ENCODE results near the gene DOCK10.
"Not testable (repeated sequence)": the region's sequence is repeated elsewhere in the genome, so short reads cannot be mapped to it uniquely, and the experiment has no call there.

The DOCK10 gene

DNA sequence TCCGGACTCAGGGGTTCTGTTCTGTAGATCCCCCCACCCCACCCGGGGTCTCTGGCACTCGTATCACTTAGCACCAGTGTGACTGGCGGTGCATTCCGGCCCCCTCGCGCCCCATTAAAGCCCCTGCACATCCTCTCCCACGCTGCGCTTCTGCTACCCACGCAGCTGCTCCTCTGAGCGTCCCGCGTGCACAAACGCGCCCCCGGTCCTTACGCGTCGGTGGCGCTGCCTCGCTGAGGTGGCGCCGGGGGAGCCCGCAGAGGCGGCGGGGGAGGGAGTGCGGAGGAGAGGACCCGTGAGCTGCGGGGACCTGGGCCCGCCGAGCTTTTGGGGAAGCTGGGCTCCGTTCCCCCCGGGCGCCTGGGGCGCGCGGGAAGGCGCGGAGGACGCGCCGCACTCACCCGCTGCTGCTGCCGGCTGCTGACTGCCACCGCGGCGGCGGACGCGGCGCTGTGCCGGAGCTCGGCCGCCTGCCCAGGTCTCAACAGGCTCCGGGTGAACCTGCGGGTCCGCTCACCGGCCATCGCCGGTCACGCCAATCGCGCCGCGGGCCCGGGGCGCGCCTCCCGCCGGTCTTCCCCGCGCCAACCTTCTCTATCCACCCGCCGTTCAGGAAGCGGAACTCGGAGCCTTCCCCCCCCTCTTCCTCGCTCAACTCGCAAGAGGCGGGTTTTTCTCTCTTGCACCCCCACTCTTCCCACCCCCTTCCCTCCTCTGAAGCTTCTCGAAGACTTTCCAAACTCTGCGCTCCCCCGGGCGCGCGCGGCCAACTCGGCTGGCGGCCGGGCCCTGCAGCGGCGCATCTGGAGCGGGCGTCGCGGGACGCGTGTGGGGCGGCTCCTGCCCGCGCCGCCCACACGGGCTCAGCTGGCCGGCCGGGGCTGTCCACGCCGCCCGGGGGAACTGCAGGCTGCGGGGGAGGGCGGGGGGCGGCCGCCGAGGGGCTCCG is at the start of gene DOCK10:
DOCK10 (minus strand) TSS at position 618 of the 949 bp plus-strand sequence; CDS start at position 524, 94 bp downstream.
- DNase-seq = peak; percentile 22

DNA sequence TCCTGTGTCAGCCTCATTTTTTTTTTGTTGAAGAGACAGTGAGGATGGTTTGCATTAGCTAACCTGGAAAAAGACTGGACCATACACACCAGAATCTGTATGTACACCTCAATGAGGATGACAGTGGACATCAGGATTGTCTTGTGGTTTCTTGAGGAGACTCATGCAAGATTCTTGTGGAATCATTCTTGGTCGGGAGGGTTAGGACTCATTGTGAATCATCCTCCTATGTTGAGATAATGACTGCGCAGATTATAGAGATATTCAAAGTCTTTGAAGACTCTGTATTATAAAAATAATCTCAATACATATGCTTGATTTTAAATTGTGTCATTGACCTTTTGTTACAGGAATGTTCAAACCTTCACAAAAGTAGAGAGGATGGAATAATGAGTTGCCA is 49.1 kb upstream of the DOCK10 start:
- DNase-seq = peak; percentile 90

DNA sequence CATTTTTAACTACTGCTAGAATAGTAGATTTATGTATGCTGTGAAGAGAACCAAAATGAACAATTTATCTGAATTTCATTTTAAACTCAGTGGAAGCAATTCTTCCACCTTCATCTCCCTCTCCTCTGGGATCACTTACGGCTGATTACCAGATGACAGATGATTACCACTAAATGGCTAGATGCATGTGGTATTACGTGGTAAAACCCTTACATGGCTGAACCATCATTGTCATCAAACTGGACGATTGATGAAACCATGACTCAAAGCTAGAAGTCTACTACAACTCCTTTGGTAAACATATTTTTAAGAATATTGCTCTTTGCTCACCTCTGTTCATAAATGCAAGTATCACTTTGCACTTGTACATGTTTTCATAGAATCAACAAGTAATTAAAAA is 48.5 kb upstream of the DOCK10 start:
- no peak for DNase-seq

DNA sequence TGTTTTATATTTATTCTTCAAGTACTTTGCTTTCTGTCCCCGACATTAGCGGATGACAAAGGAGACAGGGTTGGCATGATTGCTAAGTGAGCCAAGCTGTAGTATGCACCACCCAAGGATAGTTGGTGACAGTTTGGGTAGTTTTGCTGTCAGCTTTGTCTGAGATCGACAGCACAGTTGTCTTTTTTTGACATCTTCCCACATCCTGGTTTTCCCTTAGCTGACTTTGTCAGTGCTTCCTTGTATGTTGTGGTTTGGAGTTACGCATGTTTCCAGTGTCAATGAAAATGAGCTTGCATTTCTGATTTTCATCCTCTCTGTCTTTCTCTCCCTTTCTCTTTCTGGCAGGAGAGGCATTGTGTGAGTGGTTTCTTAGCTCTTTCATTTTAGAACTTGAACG is 44.6 kb upstream of the DOCK10 start:
- no peak for DNase-seq

DNA sequence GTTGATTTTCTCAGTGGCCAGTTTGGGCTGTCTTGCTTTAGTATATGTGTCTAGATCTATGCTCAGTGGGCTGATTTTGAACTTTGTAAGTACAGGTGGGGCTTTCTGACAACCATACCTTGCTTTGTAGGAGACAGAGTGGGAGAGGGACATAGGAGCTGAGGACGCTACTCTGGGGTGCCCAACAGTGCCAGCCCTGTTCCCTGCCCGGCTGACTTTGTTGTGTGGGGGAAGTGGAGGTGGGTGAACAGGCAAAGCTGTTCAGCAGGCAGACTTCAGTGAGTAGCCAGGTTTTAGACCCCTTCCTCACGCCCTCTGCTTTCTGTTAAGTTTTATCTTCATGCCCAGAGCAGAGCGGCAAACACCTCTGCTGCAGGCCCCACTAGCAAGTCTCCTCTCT is 44.2 kb upstream of the DOCK10 start:
- DNase-seq = no peak

DNA sequence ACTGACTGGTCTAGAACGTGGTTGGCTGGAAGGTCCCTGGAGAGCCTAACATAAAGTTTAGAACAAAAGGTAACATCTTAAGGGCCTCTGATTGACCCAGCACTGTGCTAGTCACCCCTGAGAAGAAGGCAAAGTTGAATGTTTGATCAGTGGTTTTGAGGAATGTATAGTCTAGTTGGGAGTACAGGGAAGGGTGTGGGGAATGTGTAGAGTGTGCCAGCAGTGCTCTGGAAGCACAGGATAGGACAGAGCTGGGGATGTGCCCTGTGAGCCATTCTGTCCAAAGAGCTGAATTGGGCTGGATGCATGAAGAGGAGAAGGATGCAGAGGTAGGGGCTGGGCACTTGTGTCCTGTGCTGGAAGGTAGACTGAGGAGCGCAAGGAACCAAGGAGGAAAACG is 41.0 kb upstream of the DOCK10 start:
- DNase-seq = no peak

DNA sequence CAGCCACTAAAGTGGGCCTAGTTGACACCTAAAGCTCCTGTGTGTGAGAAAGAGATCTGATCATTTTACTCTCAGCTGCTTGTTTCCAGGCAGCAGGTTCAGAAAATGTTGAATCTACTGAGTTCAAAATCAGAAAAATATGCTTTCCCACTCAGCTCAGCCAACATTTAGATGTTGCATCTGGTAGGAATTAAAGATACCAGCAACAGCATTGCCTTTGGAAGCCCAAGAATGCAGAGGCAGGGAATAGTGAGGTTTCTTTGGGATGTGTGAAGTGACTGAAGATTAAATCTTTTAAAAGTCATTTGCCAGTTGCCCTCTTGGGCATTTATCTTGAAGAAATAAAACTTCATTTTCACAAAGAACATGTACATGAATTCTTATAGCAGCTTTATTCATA is 33.9 kb upstream of the DOCK10 start:
- DNase-seq = no peak

DNA sequence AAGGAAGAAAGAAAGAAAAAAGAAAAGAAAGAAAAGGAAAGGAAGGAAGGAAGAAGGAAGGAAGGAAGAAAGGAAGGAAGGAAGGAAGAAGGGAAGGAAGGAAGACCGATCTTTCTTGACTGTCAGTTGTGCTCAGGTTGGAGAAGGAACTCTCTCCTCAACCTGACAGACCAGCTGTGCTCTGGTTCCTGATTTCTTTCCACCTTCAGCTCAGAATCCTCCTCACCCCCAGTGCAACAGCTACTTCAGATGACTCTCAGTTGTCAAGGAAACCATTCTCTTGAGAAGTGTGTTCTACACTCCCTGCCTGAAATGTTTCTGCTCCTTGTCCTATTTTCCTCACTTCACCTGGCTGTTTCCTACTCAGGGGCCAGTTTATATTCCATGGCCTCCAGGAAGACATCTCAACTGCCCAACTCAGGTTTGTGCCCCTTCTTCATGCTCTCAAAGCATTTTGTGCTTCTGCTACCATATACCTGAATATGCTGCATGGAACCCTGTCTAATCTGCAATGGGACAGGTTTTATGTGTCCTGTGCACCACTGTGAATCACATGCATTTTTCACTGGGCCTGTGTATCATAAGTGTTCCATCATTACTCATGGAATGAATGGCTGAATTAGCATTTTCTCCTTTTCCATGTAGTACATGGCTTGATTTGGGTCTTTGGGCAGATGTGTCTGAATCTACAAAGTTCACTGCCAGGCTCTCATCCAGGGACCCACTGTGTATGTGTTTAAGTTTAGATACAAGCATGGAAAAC is 32.8 kb upstream of the DOCK10 start:
- no peak for DNase-seq

DNA sequence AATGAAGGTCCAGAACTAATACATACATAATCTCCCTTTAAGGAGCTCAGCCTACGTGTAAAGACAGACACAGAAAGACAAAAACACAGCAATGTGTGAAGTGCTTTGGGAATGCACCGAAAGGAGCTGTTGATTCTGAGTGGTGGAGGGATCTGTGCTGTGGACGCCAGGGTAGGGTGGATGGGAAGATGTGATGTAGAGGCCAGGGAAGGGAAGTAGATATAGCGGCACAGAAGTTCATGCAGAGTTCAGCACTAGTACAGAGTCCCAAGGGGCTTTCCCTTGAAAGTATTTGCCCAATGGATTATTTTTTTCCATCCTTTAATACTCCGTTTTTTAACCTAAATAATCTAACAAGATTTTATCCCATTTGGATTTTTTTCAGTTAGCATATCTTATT is 32.1 kb upstream of the DOCK10 start:
- no peak for DNase-seq

DNA sequence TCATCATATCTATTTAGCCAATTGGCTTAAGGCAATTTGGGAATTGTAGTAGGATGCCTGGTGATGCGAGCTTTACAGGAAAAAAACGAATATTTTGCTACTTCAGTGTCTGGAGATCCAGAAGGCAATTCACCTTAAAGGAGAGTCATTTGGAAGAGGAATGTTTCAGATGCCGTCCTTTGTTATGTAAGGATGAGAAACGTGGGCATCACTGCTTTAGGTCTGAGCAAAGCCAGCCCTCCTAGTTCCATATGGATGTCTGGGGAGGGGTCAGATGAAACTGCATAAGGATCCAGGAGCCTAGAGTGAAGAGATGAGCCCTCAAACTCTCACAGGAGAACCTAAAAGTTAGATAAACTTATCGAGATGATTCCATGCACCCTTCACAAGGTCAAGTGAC is 30.9 kb upstream of the DOCK10 start:
- DNase-seq = no peak

DNA sequence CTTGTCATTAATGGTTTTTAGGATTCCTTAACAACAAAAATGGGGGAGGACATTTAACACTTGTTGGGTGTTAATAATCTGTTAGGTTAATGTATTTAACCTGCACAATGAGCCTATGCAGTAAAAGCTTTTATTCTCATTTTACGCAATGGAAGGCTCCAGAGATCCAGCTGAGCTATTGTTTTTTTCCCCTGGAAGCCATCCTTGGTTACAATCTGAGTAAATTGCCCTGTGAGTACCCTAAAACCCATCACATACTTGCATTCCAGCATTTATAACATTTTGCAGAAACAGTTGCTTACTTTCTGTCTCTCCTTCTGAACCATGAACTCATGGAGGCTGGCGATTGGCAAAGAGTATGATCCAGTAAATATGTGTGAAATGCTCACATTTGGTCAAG is 30.2 kb upstream of the DOCK10 start:
- DNase-seq = no peak

DNA sequence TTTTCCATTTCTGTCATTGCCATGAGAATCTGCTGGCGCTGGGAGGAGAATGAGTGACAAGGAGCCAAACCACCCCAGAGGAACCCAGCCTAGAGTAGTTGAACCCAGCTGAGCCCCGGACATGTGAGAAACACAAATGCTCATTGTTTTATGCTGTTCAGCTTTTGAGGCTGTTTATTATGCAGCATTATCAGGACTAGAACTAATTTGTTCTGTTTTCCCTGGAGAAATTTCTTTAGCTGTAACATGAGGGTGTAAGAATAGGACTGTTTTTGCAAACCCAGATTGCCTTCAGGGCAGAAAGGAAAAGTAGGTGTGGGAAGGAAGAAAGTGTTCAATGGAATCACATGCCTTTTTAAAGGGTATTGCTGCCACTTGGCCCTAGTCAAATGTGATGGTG is 28.5 kb upstream of the DOCK10 start:
- no peak for DNase-seq

DNA sequence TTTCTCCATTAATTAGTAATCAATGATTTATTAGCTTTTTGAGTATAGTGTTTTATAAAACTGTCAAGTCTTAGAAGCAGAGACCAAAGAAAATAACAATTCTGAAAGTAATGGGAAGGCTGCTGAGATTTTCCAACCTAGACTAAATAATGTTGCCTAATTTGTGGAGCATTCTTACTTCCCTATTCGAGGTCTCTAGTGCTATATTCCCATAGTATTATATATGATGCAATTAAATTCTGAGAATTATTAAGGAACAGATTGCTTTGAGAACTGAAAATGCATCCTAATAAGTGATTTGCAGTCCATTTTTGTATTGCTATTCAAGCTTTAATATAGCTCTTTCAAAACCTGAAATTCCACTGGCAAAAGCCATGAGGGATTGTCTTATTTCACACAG is 27.7 kb upstream of the DOCK10 start:
- no peak for DNase-seq

DNA sequence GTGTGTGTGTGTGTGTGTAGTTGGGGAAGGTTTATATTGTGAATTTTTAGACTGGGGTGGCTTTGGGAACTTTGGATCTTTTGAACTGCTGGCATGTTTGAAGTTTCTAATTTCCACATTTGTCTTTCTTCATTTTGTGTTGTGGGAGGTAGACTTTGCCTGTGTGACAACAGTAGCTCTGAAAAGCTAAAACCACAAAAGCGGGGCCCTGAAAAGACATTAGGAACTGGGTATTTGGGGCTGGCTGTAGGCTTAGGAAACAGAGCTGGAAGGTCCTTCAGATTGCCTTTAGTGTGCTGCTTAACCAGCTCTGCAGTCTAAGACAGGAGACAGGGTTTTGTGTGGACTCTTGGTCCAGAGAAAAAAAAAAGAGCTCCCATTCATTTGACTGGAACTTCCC is 27.2 kb upstream of the DOCK10 start:
- DNase-seq = no peak

DNA sequence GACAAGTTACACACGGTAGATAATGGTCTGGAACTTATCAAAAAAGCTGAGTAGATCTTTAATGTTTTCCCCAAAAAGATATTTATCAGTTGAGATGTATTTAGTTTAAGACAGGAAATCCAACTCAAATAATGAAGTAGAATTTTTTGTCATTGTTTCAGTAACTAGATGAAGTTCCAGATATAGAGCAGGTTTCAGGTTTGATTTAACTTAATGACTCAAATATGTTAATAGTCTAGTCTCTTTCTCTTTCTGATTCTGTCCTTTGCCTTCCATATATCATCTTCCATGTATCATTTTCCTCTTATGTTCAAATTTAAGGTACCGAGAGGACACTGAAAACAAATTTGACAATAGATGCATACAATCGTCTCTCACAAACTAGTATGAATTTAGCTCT is 23.6 kb upstream of the DOCK10 start:
- no peak for DNase-seq

DNA sequence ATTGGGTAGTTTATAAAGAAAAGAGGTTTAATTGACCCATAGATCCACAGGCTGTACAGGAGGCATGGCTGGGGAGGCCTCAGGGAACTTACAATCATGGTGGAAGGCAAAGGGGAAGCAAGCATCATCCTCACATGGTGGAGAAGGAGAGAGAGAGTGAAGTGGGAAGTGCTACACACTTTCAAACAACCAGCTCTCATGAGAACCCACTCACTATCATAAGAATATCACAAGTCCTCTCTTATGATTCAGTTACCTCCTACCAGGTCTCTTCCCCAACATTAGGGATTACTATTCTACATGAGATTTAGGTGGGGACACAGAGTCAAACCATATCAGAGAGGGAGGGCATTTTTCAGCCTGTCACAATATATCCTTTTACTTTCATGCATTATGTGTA is 22.7 kb upstream of the DOCK10 start:
- DNase-seq = no peak

DNA sequence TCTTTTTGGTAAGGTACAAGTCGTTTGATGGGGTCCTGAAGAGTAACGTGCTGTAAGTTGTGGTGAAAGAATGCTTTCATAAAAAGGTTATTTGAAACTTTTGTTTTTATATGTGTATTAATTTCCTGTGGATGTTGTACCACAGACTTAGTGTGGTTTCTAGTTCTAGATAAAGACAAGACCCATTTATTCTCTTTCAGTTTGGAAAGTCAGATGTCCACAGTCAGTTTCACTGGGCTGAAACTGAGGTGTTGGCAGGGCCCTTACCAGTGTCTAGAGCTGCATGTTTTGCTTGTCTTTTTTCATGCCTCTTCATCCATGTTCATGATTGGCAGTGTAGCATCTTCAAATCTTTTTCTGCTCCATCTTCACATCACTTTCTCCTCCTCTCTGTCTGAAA is 22.1 kb upstream of the DOCK10 start:
- DNase-seq = no peak

DNA sequence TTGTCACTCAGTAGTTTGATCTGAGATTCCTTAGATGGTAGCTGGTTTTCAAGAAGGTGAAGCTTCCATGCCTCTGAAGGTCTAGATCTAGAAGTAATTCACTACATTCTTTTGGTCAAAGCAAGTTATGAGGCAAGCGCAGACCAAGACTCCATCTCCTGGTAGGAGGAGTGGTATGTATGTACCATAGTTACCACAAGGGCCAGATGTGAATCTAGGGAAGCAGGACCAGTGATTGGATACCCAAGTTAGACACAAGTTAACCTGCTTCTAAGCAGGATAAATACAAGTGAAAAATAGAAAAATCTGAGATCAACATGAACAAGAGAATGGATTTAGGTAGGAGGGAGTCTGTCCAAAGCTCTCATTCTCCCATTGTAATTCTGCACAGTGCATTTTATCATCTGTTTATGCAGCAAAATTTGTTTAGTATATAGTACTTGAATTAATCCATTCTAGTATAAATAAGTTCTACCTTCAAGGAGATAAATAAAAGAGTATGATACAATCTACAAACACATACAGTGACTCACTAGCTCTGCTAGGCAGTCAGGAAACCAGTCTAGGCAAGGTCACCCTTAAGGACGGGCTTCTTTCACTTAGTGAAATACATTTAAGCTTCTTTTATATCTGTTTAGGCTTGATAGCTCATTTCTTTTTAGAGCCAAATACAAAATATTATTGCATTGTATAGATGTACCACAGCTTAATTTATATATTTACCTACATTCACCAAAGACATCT is 14.2 kb upstream of the DOCK10 start:
- DNase-seq = no peak

DNA sequence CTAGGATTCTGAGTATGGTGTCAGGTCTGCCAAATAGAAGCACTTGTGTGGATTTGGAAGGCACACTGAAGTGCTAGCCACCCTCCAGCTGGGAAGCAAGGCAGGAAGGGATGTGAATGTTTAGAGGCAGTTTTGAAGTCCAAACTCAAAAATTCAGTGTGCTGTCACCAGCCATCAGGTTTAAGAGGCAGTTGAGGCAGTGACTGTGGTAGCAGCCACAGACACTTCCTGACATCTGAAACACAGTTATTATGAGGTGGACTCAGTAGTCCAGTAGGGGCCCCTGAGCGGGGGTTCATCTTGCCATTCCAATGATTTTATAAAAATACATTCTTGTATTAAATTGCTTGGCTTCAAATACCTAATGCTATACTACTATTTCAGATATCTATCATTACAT is 13.4 kb upstream of the DOCK10 start:
- no peak for DNase-seq

DNA sequence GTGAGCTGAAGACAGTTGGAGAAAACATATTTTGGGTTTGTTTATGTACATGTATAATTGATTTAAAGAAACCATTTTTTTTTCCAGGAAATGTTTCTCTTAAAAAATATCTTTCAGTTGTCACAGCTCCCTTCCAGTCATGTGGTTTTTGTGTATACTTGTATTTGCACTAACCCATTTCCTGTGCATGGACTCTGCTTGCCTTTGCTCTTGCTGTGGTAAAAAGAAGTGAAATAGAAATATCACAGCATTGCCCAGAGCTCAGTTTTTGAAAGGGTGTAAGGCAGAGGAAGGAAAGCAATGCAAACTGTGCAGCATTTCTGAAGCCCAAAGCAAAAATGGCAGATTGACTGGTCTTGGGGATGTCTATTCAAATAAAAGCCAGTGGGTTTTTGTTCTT is 10.4 kb upstream of the DOCK10 start:
- DNase-seq = no peak

DNA sequence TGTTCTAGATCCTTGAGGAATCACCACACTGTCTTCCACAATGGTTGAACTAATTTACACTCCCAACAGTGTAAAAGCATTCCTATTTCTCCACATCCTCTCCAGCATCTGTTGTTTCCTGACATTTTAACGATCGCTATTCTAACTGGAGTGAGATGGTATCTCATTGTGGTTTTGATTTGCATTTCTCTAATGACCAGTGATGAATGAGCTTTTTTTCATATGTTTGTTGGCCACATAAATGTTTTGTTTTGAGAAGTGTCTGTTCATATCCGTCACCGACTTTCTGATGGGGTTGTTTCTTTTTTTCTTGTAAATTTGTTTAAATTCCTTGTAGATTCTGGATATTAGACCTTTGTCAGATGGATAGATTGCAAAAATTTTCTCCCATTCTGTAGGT is 5.2 kb upstream of the DOCK10 start:
- not testable (repeated sequence) for DNase-seq

DNA sequence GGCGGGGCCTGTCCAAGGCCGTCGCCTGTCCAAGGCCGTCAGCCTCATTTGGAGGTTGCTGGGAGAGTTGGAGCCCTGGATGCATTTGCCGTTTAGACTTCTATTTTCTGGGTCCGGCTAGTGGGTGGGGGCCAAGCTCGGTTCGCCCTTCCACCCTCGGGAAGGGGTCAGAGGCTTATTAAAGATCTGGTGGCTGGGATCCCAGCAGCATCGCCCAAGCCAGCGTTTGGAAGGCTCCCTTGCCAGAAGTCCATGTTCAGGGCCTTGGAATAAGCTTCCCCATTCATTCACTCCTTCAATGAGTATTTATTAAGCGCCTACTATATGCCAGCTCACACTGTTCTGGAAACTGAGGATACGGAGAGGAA is 516 bp upstream of the DOCK10 start:
- DNase-seq = no peak

DNA sequence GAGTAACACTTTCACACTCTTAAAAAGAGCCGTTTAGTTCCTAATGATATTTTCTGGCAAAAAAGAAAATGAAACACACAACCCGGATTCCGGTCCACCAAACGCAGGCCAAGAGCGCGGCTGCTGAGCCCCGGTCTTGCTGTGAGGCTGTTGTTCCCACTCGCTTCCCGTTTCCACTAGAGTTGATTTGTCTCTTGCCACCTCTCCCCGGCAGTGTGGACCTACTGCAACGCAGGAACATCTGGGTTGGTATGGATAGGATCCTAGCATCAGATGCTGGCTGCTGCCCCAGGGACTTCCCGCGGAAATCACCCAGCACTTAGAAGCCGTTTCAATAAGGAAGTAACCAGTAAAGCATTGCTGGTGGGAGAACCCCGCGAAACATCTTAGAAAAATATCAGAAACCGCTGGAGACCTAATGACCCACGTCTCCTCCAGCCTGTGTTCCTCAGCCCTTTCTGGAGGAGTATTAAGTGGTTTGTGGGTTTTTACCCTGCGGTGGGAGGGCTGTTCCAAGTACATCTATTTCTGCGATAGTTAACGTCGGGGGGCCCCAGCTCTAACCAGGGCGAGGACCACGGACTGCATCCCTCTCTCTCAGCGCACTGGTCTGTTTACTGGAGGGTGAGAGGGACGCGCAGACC is 939 bp downstream of the DOCK10 start:
- DNase-seq = no peak

All from NCI-H226 (cell line).